ENCODE measurements around the gene FAM174A.

Gene FAM174A

DNA sequence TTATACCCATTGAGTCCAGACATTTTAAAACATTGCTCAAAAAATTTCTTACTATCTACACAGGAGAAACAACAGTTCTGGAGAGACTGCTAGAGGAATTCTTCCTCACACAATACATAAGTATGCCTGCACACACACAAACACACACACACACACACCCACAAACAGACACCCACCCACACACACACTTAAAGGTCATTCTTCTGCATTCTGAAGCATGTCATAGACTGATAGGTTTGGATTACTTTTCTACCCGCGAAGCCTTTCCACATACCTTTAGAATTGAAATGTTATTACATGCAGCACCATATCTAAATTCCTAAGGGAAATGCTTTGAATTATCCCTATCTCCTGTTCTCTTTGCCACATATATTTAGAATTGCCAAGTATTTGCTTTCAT is 80.2 kb downstream of the FAM174A start:
- TF ChIP-seq POLR2A (IDR thresholded peaks at IDR 0.05; ENCODE audit: low read depth, low read length): no peak
- FAIRE-seq (no peak), DNase-seq (ENCODE audit: insufficient read length) (no peak)

DNA sequence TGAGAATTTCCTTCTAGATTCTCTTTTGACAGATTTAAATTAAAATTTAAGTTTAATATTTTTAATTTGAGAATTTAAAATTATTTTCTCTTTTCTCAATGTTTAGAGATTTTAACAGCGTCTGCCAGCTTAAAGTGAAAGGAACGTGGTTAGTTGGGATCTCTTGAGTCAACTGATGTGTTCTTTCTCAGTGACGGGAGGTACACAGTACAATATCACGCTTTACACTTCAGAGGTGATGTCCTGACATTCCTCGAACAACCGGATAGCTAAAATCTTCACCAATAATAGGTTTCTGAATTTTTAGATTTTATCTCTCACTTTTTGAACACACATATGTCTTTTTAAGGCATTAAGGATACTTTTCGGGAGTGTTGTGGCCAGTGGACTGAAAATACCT is 81.1 kb downstream of the FAM174A start:
- FAIRE-seq: no peak
- DNase-seq (ENCODE audit: insufficient read length): no peak
- no peak for TF ChIP-seq TAF1 (IDR thresholded peaks at IDR 0.05; ENCODE audit: borderline replicate concordance, low read depth, low read length)
- no peak for TF ChIP-seq POLR2AphosphoS5 (IDR thresholded peaks at IDR 0.05; ENCODE audit: low read depth, low read length)
- no peak for TF ChIP-seq POLR2A (IDR thresholded peaks at IDR 0.05; ENCODE audit: low read depth, low read length)

DNA sequence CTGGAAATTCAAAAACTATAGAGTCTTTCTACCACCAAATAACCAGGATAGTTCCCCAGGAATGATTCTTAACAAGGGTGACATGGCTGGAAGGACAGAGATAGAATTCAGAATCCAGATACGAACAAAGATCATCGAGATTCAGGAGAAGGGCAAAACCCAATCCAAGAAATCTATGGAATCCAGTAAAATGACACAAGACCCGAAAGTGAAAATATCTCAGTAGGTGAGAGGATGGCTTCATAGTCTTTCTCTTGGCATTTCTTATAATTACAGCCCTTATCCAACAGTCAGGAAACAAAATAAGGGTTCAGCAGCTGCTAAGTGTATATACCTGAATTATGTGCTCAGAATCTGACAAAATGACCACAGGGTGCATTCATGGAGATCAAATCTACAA is 81.8 kb downstream of the FAM174A start:
- no peak for DNase-seq (ENCODE audit: insufficient read length)
- no peak for TF ChIP-seq POLR2AphosphoS5 (IDR thresholded peaks at IDR 0.05; ENCODE audit: low read depth, low read length)
- TF ChIP-seq POLR2A (IDR thresholded peaks at IDR 0.05; ENCODE audit: low read depth, low read length): no peak
- TF ChIP-seq TAF1 (IDR thresholded peaks at IDR 0.05; ENCODE audit: borderline replicate concordance, low read depth, low read length): no peak
- no peak for FAIRE-seq

DNA sequence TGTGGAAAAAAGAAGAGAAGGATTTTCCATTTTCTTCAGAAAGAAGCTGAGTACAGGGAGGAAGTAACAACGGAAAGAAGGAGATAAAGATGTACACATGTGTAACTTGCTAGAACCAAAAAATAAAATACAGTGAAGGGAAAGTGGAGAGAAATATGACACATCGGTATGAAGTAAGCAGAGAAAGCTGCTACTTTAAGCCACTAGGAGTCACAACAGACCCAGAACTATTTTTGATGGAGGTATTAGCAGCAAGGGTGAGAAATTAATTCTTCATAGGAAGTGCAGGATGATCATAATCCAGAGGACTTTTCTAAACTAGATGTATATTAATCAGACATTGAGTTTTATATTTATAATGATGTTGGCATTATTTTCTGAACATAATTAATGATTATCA is 88.5 kb downstream of the FAM174A start:
- peak; percentile 14 for FAIRE-seq
- no peak for TF ChIP-seq TAF1 (IDR thresholded peaks at IDR 0.05; ENCODE audit: borderline replicate concordance, low read depth, low read length)
- no peak for TF ChIP-seq POLR2AphosphoS5 (IDR thresholded peaks at IDR 0.05; ENCODE audit: low read depth, low read length)
- no peak for TF ChIP-seq POLR2A (IDR thresholded peaks at IDR 0.05; ENCODE audit: low read depth, low read length)
- DNase-seq (ENCODE audit: insufficient read length): no peak

DNA sequence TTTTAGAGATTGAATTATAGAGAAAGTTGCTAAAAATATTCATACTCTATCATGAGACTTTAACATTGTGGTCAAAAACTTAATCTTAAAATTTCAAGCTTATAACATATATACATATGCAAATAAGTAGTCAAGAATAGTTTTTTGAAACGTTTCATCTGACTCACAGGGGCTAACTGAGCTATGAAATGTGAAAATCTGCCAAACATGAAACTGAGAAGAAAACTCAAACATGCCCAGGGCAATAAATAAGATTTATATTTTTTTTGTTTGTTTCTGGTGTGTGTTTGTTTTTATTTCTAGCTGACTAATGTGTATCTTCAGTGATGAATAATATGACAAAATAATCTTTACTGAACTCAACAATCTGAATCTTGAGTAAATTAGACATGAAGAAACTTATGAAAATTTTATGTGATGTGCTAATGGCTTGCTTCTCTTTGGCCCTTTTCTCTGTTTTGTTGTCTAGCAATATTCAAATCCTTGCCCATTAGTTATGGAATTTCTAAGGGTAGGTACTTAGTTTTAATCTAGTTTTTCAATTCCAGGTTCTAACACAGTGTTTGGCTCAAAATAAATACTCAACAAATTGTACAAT is 99.9 kb downstream of the FAM174A start:
- TF ChIP-seq POLR2A (IDR thresholded peaks at IDR 0.05; ENCODE audit: low read depth, low read length): no peak
- TF ChIP-seq TAF1 (IDR thresholded peaks at IDR 0.05; ENCODE audit: borderline replicate concordance, low read depth, low read length): no peak
- TF ChIP-seq POLR2AphosphoS5 (IDR thresholded peaks at IDR 0.05; ENCODE audit: low read depth, low read length): no peak
- DNase-seq (ENCODE audit: insufficient read length): no peak

More for the DNA sequence above, 99.9 kb downstream of the FAM174A start:
- no peak for FAIRE-seq
